ENCODE measurements around the gene METAP1D. TPM values are rescaled to one million over a fixed set of nuclear protein-coding genes. Genes with fewer than 3 reads are reported as not detected.
A peak's percentile ranks its signal among the peaks of the same experiment; 100 is the strongest.

METAP1D gene
- total RNA-seq, 1 experiment from 2014 or later, result 8.6 TPM

GRCh38 chr2:172100080-172100934, 100.6 kb downstream of the METAP1D start:
- H3K36me3 ChIP-seq (ENCODE audit: control insufficient read depth, insufficient read depth, low read length), result no peaks in the 10 kb centered on the region; the same call in 1 of the 2 replicates
- intact Hi-C loops (cut with micrococcal nuclease; ENCODE audit: unreplicated experiment), result loop anchor here (5.0 to 10.0 kb wide), 3 partner anchors 106 to 528 kb away; partner anchors contain the start of genes HAT1 and METAP1D
- H3K4me3 ChIP-seq (ENCODE audit: low read depth in 2 of 2, low read length in 2 of 2), result peak overlapping the region in 1 of 2 experiments; percentile 64; a peak in 1 of 4 replicates
- no TSS peak for BruUV-seq (replicated peaks)
- peak overlapping the region; percentile 82; the same call in 1 of the 2 replicates for H3K27ac ChIP-seq (ENCODE audit: low read length)
- peaks cover 38% of the 10 kb centered on the region for H3K4me1 ChIP-seq (ENCODE audit: control insufficient read depth, insufficient read depth, low read length)
- in situ Hi-C loops (cut with HindIII; ENCODE audit: low pct_unique_long_range_greater_than_20kb, low sequenced_read_pairs), result no loop called here
- no peak for TF ChIP-seq SIN3A (IDR thresholded peaks at IDR 0.05; ENCODE audit: borderline replicate concordance, insufficient read depth, low read depth, low read length)
- TF ChIP-seq, protein P1, sequence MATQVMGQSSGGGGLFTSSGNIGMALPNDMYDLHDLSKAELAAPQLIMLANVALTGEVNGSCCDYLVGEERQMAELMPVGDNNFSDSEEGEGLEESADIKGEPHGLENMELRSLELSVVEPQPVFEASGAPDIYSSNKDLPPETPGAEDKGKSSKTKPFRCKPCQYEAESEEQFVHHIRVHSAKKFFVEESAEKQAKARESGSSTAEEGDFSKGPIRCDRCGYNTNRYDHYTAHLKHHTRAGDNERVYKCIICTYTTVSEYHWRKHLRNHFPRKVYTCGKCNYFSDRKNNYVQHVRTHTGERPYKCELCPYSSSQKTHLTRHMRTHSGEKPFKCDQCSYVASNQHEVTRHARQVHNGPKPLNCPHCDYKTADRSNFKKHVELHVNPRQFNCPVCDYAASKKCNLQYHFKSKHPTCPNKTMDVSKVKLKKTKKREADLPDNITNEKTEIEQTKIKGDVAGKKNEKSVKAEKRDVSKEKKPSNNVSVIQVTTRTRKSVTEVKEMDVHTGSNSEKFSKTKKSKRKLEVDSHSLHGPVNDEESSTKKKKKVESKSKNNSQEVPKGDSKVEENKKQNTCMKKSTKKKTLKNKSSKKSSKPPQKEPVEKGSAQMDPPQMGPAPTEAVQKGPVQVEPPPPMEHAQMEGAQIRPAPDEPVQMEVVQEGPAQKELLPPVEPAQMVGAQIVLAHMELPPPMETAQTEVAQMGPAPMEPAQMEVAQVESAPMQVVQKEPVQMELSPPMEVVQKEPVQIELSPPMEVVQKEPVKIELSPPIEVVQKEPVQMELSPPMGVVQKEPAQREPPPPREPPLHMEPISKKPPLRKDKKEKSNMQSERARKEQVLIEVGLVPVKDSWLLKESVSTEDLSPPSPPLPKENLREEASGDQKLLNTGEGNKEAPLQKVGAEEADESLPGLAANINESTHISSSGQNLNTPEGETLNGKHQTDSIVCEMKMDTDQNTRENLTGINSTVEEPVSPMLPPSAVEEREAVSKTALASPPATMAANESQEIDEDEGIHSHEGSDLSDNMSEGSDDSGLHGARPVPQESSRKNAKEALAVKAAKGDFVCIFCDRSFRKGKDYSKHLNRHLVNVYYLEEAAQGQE (IDR thresholded peaks at IDR 0.05; ENCODE audit: insufficient read depth in 1 of 2, low read depth in 2 of 2, low read length in 1 of 2), result no peak
- TF ChIP-seq TCF7L2 (IDR thresholded peaks at IDR 0.05; ENCODE audit: low read depth, low read length), result no peak
- TF ChIP-seq POLR2AphosphoS5 (IDR thresholded peaks at IDR 0.05; ENCODE audit: low read depth, low read length), result no peak
- TF ChIP-seq, protein P2, sequence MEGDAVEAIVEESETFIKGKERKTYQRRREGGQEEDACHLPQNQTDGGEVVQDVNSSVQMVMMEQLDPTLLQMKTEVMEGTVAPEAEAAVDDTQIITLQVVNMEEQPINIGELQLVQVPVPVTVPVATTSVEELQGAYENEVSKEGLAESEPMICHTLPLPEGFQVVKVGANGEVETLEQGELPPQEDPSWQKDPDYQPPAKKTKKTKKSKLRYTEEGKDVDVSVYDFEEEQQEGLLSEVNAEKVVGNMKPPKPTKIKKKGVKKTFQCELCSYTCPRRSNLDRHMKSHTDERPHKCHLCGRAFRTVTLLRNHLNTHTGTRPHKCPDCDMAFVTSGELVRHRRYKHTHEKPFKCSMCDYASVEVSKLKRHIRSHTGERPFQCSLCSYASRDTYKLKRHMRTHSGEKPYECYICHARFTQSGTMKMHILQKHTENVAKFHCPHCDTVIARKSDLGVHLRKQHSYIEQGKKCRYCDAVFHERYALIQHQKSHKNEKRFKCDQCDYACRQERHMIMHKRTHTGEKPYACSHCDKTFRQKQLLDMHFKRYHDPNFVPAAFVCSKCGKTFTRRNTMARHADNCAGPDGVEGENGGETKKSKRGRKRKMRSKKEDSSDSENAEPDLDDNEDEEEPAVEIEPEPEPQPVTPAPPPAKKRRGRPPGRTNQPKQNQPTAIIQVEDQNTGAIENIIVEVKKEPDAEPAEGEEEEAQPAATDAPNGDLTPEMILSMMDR (IDR thresholded peaks at IDR 0.05), result no peak
- CTCF ChIA-PET, result no interaction called here
- H3K9me3 ChIP-seq (ENCODE audit: control insufficient read depth, insufficient read depth, low read depth, low read length), result no peaks in the 10 kb centered on the region
- no peak for DNase-seq (ENCODE audit: low read depth, low spot score)
- POLR2A ChIA-PET, result no interaction called here
- ATAC-seq, result no peak
- no peaks in the 10 kb centered on the region for H3K27me3 ChIP-seq (ENCODE audit: control insufficient read depth, insufficient read depth, low read length)

DNA sequence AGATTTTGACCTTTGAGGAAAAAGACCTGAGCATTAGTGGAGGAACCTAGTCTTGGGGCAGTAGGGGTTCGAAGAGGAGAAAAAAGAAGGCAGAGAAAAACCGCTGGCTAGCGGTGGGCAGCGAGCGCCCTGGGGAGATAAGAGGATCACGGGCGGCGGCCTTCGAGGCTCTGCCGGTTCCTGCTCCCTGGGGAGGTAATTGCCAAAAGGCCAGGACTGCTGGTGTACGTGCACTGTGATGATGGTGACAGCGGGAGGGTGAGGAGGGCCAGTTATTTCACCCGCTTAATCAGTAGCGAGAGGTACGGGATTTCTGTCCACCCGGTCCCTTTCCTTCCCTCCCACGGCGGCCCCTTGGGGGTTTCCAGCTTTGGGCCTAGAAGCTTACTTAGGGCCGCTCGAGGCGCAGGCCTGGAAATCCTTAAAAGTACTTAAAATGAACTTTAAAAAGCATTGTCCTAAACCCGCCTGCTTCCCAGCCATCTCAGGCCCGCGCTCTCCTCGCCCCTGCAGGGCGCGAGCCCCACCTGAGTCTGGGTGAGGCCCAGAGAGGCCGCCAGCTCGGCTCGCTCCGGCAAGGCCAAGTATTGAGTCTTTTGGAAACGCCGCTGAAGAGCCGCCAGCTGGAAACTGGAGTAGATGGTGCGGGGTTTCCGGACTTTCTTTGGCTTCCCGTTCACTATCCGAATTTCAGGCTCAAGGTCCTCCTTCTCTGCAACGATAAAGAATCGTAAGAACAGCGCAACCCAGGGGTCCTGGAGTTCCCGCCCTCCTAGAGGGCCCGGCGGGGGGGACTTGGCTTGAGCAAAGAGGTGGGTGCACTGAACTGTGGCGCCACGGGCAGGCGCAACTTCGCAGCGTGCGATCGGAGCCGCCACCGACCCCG, 101.4 kb downstream of the METAP1D start:
- Histone ChIP-seq H3K36me3 (ENCODE audit: control insufficient read depth, insufficient read depth, low read length) (no peaks in the 10 kb centered on the region; the same call in 1 of the 2 replicates), H3K4me1 (ENCODE audit: control insufficient read depth, insufficient read depth, low read length) (peaks cover 38% of the 10 kb centered on the region), H3K27me3 (ENCODE audit: control insufficient read depth, insufficient read depth, low read length) (no peaks in the 10 kb centered on the region), H3K27ac (ENCODE audit: low read length) (peak overlapping the region; percentile 49), H3K4me3 (ENCODE audit: low read depth in 2 of 2, low read length in 2 of 2) (peak overlapping the region; percentile 64 to 92), H3K9me3 (ENCODE audit: control insufficient read depth, insufficient read depth, low read depth, low read length) (no peaks in the 10 kb centered on the region)
- TSS peak; percentile 80 for BruUV-seq (replicated peaks)
- DNase-seq (ENCODE audit: low read depth, low spot score), result no peak
- POLR2A ChIA-PET, result no interaction called here
- CTCF ChIA-PET, result no interaction called here
- intact Hi-C loops (cut with micrococcal nuclease; ENCODE audit: unreplicated experiment), result loop anchor here (5.0 to 10.0 kb wide), 3 partner anchors 106 to 529 kb away; partner anchors contain the start of genes HAT1 and METAP1D
- TF ChIP-seq TCF7L2 (IDR thresholded peaks at IDR 0.05; ENCODE audit: low read depth, low read length), result no peak
- TF ChIP-seq, protein P1 (IDR thresholded peaks at IDR 0.05; ENCODE audit: insufficient read depth in 1 of 2, low read depth in 2 of 2, low read length in 1 of 2), result no peak
- TF ChIP-seq, protein P2 (IDR thresholded peaks at IDR 0.05), result 0 out of 2 replicates have a peak, but pooled peaks have one; percentile 19
- in situ Hi-C loops (cut with HindIII; ENCODE audit: low pct_unique_long_range_greater_than_20kb, low sequenced_read_pairs), result no loop called here
- ATAC-seq, result no peak

Data from Panc1 (cell line).